Right lobe of liver (tissue), 4 donors: ENCODE data around the gene DOCK2.

ENCODE experiments used
- POLR2A ChIP-seq: fragments of 450-650 bp; IDR thresholded peaks from one replicate; pipeline ENCODE4 v1.6.1; 2017; ENCODE audit warnings: antibody characterized with exemption, mild to moderate bottlenecking
- TF ChIP-seq, protein P1 (sequence below), 4 donors: fragments of 200-600 bp in 3 of 4; fragments of 450-650 bp in 1 of 4; IDR thresholded peaks; one replicate each; pipeline versions ENCODE4 v1.5.1 to v1.8.0; 2016 to 2022; ENCODE audit warnings: antibody characterized with exemption in 4 of 4, mild to moderate bottlenecking in 2 of 4
- donor health status: DM: no; HTN: no; CAD: no.
- donor health status: DM: no; HTN: no; CAD: no.
- donor health status: DM: no; HTN: yes; CAD: no.

DNA sequence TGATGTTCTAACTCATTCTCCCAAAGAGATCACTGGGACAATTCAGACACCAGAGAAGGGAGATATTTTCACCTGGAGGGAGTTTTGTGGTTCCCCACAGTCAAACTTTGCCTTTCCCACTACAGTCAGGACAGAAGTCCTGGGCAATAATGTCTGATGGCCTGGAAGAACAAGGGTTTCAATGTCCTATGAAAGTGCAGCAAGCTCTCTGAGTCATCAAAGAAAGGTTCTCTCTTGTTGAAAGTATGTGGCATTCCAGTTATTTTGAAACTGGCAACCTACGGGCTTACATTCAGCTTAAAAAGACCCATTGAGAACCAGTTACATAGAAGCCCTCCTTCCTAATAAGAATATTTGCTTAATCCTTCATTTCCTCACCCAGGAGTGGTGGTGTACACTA, 239.3 kb downstream of the DOCK2 start:
- TF ChIP-seq, protein P1, sequence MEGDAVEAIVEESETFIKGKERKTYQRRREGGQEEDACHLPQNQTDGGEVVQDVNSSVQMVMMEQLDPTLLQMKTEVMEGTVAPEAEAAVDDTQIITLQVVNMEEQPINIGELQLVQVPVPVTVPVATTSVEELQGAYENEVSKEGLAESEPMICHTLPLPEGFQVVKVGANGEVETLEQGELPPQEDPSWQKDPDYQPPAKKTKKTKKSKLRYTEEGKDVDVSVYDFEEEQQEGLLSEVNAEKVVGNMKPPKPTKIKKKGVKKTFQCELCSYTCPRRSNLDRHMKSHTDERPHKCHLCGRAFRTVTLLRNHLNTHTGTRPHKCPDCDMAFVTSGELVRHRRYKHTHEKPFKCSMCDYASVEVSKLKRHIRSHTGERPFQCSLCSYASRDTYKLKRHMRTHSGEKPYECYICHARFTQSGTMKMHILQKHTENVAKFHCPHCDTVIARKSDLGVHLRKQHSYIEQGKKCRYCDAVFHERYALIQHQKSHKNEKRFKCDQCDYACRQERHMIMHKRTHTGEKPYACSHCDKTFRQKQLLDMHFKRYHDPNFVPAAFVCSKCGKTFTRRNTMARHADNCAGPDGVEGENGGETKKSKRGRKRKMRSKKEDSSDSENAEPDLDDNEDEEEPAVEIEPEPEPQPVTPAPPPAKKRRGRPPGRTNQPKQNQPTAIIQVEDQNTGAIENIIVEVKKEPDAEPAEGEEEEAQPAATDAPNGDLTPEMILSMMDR (IDR thresholded peaks at IDR 0.05), result no peak
- no peak for TF ChIP-seq POLR2A
